ENCODE data around the gene PSMD12.

Gene PSMD12

DNA sequence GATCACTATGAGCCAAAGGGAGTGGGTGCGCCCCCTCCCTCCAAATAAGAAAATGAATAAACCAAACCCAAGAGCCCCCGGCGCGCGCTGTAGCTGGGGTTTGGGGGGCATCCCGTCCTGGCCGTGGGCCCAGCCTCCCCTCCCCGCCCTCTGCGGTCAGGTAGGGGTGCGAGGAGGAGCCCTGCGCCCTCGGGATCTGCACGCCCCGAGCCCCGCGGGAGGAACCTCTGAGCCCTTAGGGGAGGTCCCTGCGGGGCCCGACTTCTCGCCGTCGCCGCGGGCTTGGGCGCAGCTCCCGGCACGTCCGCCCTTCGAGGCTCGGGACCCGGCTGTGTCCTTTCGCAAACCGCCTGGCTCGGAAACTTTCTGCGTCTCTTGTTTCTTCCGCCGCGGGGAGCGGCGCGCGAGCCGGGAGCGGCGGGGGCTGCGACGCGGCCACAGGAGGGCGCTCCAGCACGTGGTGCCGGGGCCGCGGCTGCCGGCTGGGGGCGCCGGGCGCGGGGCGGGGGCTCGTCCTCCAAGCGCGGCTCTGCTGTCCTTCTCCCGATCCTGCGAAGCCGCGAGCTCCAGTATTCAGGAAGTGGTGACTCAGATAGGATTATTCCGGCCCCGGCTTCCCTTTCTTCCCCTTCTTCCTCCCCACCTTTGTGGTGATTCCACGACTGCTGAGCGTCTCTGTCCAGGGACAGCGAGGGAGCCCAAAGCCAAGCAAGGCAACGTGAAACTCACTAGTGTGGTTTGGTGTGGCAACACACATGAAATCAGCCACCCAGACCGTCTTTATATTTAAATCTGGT lies 12.3 kb upstream of the PSMD12 start:
- H3K27ac ChIP-seq = peak overlapping the region; percentile 86
- ChIA-PET POLR2A (ENCODE audit: low non-redundant PET) (no interaction called here), CTCF (interaction anchor here (0.6 to 1.6 kb wide), 21 partner anchors 9 to 336 kb away, joined by 3 to 17 read pairs (median 3); no protein-coding TSS in a partner anchor)
- TF ChIP-seq, protein P1, sequence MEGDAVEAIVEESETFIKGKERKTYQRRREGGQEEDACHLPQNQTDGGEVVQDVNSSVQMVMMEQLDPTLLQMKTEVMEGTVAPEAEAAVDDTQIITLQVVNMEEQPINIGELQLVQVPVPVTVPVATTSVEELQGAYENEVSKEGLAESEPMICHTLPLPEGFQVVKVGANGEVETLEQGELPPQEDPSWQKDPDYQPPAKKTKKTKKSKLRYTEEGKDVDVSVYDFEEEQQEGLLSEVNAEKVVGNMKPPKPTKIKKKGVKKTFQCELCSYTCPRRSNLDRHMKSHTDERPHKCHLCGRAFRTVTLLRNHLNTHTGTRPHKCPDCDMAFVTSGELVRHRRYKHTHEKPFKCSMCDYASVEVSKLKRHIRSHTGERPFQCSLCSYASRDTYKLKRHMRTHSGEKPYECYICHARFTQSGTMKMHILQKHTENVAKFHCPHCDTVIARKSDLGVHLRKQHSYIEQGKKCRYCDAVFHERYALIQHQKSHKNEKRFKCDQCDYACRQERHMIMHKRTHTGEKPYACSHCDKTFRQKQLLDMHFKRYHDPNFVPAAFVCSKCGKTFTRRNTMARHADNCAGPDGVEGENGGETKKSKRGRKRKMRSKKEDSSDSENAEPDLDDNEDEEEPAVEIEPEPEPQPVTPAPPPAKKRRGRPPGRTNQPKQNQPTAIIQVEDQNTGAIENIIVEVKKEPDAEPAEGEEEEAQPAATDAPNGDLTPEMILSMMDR (conservative IDR thresholded peaks at IDR 0.05; ENCODE audit: low read depth) = peak; percentile 98
- peak; percentile 79 for DNase-seq (ENCODE audit: low spot score)

DNA sequence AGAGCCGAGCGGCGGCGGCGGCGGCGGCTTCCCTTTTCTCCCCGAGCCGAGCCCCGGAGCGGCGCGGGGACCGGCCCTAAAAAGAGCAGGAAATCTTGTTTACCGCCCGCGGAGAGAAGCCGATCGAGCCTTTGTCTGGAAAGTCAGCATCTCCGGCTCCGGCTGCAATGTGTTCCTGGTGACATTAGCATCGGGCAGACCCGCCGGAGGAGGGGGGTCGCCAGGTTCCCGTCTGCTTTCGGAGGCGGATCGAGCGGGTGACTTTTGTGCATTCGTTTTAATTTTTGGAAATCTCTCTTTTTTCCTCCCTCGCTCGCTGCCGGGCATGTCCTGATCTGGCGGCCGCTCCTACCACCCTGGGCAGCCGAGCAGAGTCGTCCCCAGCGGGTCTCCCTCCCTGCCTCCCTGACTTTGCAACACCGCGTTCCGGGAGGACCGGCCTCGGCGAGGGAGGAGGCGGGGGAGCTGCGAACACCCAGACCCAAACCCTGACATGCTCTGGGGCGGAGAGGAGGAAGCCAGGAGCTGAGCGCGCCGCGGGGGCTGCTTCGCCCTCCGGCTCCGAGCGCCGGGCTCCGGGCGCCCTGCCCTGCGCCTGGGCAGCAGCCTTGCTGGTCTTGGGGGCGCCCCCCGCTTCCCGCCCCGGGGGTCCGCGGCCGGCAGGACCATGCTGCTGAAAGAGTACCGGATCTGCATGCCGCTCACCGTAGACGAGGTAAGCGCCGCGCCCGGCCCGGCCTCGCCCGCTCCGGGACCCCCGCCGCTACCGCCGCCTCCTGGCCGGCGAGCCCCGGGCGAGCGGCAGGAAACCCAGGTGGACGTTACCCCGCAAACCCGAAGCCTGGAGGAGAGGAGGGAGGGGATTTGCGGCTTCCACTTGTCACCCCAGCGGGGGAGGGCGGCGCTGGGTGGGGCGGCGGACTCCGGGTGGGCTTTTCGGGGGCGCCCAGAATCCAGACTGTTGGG lies 11.4 kb upstream of the PSMD12 start:
- CTCF ChIA-PET = interaction anchor here (0.6 to 1.6 kb wide), 14 partner anchors 8 to 305 kb away, joined by 3 to 17 read pairs (median 4); no protein-coding TSS in a partner anchor
- TF ChIP-seq, protein P1 (conservative IDR thresholded peaks at IDR 0.05; ENCODE audit: low read depth) = no peak; the same call in 1 of the 2 replicates
- peak overlapping the region; percentile 86 for H3K27ac ChIP-seq
- peak; percentile 48 for DNase-seq (ENCODE audit: low spot score)
- POLR2A ChIA-PET (ENCODE audit: low non-redundant PET) = no interaction called here

DNA sequence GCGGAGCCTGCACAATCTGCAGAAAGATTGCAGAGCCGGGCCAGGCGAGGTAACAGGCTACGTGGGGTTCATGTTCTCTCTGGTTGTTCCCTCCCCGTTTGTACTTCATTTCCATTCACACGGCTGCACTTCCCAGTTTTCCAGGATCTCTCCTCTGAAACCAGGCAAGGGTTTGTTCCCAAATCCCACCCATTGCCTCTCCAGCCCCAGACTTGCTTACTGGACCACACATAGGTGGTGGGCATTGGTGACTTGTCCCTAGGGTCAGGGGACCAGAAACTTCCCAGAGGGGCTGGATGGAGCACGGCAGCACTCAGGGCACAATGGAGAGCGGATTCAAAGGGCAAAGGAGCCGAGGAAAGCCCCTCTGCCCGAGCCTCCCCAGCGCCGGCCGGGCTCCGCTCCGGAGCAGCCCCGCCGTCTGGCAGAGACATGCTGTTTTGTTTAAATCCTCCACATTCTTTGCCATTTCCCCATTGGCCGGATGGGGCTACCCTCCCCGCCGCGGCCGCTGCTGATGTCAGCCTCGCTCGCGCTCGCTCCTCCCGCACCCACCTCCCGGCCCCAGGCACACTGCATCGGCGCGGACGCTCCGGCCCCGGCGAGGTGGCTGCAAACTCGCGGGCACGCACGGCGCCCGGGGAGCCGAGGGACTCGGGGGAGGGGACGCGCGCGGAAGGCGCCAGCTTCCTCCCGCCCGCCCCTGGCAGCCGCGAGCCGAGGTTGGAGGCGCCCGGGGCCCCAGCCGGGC lies 10.5 kb upstream of the PSMD12 start, which contains the start of gene PITPNC1:
PITPNC1 (plus strand) TSS at position 545 of the 751 bp plus-strand sequence.
- POLR2A ChIA-PET (ENCODE audit: low non-redundant PET) = no interaction called here
- peak within 1 kb of the TSS; percentile 86 for H3K27ac ChIP-seq
- TF ChIP-seq, protein P1 (conservative IDR thresholded peaks at IDR 0.05; ENCODE audit: low read depth) = no peak
- DNase-seq (ENCODE audit: low spot score) = peak; percentile 84
- CTCF ChIA-PET = interaction anchor here (1.0 to 2.8 kb wide), 2 partner anchors 10 to 99 kb away, joined by 3 to 19 read pairs; no protein-coding TSS in a partner anchor

DNA sequence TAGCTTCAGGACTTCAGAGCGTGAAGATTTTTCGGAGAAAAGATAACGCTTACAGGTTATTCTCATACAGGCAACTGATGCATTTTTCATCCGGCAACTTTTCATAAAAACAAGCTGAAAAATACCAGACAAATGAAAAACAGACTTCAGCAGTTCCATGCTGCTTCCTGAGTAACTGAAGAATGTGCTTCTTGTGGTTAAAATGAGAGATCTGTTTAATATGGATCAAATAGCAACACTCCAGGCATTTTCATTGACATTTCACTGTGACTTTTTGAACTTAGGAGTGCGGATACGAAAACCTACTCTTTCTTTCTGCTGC lies 10.0 kb upstream of the PSMD12 start:
- TF ChIP-seq, protein P1 (conservative IDR thresholded peaks at IDR 0.05; ENCODE audit: low read depth) = no peak
- H3K27ac ChIP-seq = peak overlapping the region; percentile 86
- ChIA-PET CTCF (interaction anchor here (0.6 to 2.8 kb wide), 3 partner anchors 9 to 100 kb away, joined by 3 to 19 read pairs (median 4); no protein-coding TSS in a partner anchor), POLR2A (ENCODE audit: low non-redundant PET) (interaction anchor here (0.6 kb wide), 1 partner anchor 347 kb away, joined by 6 read pairs; no protein-coding TSS in a partner anchor)
- no peak for DNase-seq (ENCODE audit: low spot score)

DNA sequence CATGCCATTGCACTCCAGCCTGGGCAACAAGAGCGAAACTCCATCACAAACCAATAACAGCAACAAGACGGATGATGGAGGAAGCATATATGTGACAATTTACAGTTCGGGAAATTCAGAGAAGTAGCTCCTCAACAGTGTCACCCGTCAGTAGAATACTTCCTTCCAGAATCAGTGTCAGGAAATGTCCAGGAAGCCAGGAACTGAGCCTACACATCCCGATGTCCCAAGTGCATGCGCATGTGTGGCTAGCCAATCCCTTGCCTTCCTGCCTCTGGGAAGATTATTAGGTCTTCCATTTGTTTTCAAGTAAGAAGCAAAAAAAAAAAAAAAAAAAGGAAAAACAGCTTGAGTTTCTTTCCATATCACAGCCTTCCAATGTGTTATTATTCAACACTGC lies 9.3 kb upstream of the PSMD12 start:
- H3K27ac ChIP-seq = peak overlapping the region; percentile 1; the same call in 1 of the 2 replicates
- CTCF ChIA-PET = interaction anchor here (0.6 to 2.8 kb wide), 5 partner anchors 9 to 320 kb away, joined by 3 to 19 read pairs (median 4); no protein-coding TSS in a partner anchor
- POLR2A ChIA-PET (ENCODE audit: low non-redundant PET) = interaction anchor here (0.6 kb wide), 1 partner anchor 348 kb away, joined by 6 read pairs; no protein-coding TSS in a partner anchor
- TF ChIP-seq, protein P1 (conservative IDR thresholded peaks at IDR 0.05; ENCODE audit: low read depth) = no peak
- DNase-seq (ENCODE audit: low spot score) = no peak

Measured in RWPE1 (cell line).